ENCODE results near the gene CKAP4.

DNA sequence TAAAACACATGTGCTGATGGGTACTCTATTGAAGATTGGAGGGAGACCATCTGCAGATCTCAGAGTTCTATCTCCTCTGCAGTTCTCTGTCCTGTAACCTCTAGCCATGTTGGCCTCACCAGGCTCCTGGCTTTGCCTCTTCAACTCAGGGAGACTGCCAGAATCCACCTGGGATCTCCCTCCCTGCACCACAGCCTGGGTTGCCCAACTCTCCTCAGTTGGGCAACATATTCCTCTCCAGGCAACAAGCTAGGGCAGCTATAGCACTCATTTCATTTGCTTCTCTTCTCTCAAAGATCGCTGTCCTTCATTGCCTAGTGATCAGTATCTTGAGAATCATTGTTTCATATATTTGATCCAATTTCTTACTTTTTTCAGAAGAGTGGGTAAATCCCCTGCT is 28.8 kb downstream of the CKAP4 start:
- TF ChIP-seq, protein P1, sequence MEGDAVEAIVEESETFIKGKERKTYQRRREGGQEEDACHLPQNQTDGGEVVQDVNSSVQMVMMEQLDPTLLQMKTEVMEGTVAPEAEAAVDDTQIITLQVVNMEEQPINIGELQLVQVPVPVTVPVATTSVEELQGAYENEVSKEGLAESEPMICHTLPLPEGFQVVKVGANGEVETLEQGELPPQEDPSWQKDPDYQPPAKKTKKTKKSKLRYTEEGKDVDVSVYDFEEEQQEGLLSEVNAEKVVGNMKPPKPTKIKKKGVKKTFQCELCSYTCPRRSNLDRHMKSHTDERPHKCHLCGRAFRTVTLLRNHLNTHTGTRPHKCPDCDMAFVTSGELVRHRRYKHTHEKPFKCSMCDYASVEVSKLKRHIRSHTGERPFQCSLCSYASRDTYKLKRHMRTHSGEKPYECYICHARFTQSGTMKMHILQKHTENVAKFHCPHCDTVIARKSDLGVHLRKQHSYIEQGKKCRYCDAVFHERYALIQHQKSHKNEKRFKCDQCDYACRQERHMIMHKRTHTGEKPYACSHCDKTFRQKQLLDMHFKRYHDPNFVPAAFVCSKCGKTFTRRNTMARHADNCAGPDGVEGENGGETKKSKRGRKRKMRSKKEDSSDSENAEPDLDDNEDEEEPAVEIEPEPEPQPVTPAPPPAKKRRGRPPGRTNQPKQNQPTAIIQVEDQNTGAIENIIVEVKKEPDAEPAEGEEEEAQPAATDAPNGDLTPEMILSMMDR (IDR thresholded peaks at IDR 0.05) = no peak
- no peak for TF ChIP-seq EP300 (IDR thresholded peaks at IDR 0.05)

Measured in stomach (tissue), 4 donors.